ENCODE data around the gene FCHSD2.

FCHSD2 gene

GRCh38 chr11:72788241-72788640 lies 353.9 kb downstream of the FCHSD2 start:
- H3K27ac ChIP-seq = no peak overlapping the region
- DNase-seq (ENCODE audit: low read depth, low spot score) = no peak

- H3K27ac ChIP-seq = no peak overlapping the region
These were observed 354.7 kb downstream of the FCHSD2 start for GRCh38 chr11:72787216-72788104.

More at GRCh38 chr11:72787216-72788104, 354.7 kb downstream of the FCHSD2 start:
- DNase-seq (ENCODE audit: low read depth, low spot score) = no peak

Data from epithelial cell of prostate (primary cell).